ENCODE data around the gene TSC22D1.
"Not testable (repeated sequence)": the region's sequence is repeated elsewhere in the genome, so short reads cannot be mapped to it uniquely, and the experiment has no call there.

TSC22D1 gene

DNA sequence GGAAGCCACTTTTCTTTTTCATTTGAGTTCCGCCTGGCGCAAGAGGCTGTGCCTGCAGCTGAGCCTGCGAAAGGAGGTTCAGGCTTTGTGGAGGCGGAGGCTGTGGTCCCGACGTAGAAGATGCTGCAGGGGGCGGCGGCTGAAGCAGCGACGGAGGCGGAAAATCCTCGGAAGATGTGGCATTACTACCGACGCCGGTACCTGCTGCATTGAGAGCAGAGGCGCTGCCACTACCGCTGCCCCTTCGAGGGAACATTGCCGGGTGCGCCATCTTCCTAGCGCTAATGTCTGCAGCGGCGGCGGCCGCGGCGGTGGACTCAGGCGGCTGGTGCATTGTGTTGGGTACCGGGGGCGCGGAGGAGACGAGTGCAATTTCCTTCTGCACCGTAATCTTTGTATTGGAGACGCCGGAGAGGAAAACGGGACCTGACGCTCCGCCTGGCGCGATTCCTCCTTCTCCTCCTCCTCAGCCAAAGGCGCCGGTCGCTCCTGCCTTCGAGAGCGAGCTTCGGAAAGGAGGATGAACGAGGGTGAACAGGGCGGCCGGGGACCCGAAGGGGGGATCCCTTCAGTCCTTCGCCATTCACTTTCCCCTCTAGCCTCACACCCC lies at the start of gene TSC22D1:
Gene TSC22D1 (minus strand): TSS at position 590 of the 610 bp plus-strand sequence. CDS start 256 bp downstream, at position 334.
- peak; percentile 68 for DNase-seq

- no peak for DNase-seq
Observed at GRCh38 chr13:44622708-44623107, 46.6 kb upstream of the TSC22D1 start.

- no peak for DNase-seq
Observed at GRCh38 chr13:44622261-44622660, 46.1 kb upstream of the TSC22D1 start.

DNA sequence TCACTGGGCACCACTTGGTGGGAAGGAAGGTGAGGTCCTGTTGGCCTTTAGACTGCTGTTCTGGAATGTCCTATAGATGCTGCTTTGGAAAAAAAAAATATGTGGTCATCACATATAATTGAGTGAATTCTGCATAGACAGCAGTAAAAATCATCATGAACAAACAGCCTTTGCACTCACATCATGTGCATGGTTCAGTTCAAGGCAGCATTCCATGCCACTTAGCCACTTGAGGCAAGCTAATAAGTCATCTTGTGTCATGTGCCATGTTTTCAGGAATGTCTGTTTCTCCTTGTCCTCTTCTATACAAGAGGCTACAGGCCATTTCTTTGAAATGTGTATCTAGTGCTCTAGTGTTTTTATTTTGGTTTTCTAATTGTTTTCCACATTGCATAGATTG lies 43.9 kb upstream of the TSC22D1 start:
- DNase-seq: no peak

- DNase-seq: no peak
Observed at GRCh38 chr13:44619651-44620050, 43.5 kb upstream of the TSC22D1 start.

GRCh38 chr13:44618326-44618725 lies 42.2 kb upstream of the TSC22D1 start:
- DNase-seq: no peak

- no peak for DNase-seq
Observed at GRCh38 chr13:44617648-44618047, 41.5 kb upstream of the TSC22D1 start.

- DNase-seq: no peak
Observed at GRCh38 chr13:44609137-44609536, 33.0 kb upstream of the TSC22D1 start.

- no peak for DNase-seq
Observed at GRCh38 chr13:44605721-44606120, 29.6 kb upstream of the TSC22D1 start.

DNA sequence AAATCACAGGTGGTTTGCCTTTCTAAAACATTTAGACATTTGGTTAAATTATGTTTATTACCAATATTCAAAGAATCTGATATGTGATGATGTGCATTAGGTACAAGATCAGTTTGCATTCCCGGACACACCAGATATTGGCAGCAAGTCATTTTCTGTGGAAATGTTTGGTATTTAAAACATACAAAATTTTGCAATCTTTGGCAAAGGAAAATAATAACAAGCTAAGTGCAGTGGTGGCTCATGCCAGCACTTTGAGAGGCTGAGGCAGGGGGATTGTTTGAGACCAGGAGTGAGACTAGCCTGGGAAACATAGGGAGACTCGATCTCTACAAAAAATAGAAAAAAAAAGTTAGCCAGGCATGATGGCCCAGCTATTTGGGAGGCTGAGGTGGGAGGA lies 29.1 kb upstream of the TSC22D1 start:
- no peak for DNase-seq

- no peak for DNase-seq
Observed at GRCh38 chr13:44601586-44601985, 25.5 kb upstream of the TSC22D1 start.

GRCh38 chr13:44593861-44594592 lies 17.9 kb upstream of the TSC22D1 start:
- not testable (repeated sequence) for DNase-seq

GRCh38 chr13:44592216-44592847 lies 16.2 kb upstream of the TSC22D1 start:
- no peak for DNase-seq

GRCh38 chr13:44591316-44591715 lies 15.2 kb upstream of the TSC22D1 start:
- no peak for DNase-seq

GRCh38 chr13:44583137-44583536 lies 7.0 kb upstream of the TSC22D1 start:
- no peak for DNase-seq

GRCh38 chr13:44578067-44578400 lies 1.9 kb upstream of the TSC22D1 start:
- DNase-seq: no peak

GRCh38 chr13:44577236-44578066 lies 1.3 kb upstream of the TSC22D1 start:
- DNase-seq: peak; percentile 97

DNA sequence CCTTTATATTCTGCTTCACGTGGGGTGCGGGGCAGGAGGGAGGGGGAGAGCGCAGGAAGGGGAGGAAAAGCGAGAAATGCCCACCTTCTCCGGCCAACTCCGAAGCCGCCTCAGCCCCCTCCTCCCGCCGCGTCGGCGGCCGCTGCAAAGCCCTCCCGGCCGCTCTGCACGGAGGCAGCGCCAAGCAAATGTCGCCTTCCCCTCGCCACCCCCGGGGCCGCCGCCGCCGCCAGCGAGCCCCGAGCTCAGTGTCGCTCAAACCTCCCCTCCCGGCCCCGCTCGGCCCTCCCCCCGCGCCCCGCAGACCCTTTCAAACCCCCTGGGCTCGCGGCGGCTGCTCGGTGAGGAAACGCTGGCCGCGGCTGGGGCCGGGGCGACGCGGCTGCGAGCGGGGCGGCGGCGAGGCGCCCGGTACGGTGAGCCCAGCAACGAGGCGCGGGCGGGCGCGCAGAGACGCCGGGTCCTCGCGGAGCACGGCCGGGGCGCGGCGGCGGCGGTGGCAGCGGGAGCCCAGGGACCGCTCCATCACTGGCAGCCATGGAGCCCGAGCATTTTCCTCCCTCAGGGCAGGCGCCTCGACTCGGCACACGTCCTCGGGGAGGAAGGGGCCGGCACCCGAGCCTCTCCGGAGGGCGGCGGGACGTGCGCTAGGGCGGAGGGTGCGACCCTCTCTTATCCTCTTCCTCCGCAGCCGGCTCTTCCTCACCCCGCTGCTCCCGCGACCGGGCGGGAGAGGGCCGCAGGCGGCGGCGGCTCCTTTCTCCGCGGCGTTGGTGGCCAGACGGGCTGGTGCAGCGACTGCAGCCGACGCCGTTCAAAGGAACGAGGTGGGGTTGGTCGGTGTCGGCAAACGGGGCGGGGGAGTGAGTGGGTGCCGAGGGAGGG lies 463 bp upstream of the TSC22D1 start:
- DNase-seq: peak; percentile 42

GRCh38 chr13:44575035-44575434 lies 1.1 kb downstream of the TSC22D1 start:
- DNase-seq: no peak

DNA sequence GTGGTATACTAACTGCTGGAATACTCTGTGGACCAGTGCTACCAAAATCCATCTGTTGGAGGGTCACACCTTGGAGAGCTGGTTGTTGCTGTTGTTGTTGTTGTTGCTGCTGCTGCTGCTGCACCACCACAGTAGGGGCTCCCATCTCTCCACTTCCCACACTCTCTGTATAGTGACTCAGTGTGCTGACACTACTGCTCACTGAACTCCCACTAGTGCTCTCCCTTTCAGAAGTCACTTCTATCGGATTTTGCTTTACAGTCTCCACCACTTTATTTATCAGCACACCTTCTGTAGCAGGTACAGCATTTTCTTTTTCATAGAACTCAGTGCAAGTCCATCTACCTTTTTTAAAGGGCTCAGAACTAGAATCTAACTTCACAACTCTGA lies 1.7 kb downstream of the TSC22D1 start:
- no peak for DNase-seq

- no peak for DNase-seq
Observed at GRCh38 chr13:44573790-44574465, 2.2 kb downstream of the TSC22D1 start.

DNA sequence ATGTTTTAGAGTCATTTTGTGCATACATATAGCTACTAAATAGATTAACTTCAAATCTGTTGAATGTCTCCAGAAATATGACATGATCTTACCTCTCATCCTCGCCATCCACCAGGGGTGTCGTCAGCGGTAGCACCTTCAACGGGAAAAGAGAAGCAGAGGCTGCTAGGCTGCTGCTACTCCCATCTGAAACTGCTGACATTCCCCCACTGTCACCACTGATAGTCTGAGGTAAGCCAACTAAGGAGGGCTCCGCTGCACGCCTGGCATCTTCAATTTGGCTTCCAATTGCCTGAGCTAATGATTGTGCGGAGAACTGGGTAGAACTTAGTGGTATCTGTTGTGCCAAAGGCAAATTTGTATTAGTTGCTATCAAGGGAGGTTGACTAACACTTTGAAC lies 3.1 kb downstream of the TSC22D1 start:
- no peak for DNase-seq
